NT2/D1 (cell line): Measurements from ENCODE around the gene USF3.
A peak's percentile ranks its signal among the peaks of the same experiment; 100 is the strongest.

Source experiments
- DNase-seq: peaks from one replicate; pipeline ENCODE4 v3.0.0-alpha.2; 2011; ENCODE audit warnings: low read depth, low spot score
- H3K27me3 ChIP-seq: 2 replicates; pipeline ENCODE4 v1.6.0; 2011; ENCODE audit warnings: mild to moderate bottlenecking; ENCODE audit not compliant: insufficient read length, insufficient read depth
- H3K36me3 ChIP-seq: 2 replicates; pipeline ENCODE4 v1.6.1; 2011; ENCODE audit warnings: mild to moderate bottlenecking, low read length, mixed read lengths; ENCODE audit not compliant: insufficient read depth, insufficient read length
- H3K4me1 ChIP-seq: 2 replicates; pipeline ENCODE4 v1.5.1; 2011; ENCODE audit not compliant: insufficient read depth, insufficient read length
- H3K4me3 ChIP-seq: 2 replicates; pipeline ENCODE4 v1.5.1; 2011; ENCODE audit warnings: low read depth; ENCODE audit not compliant: insufficient read length
- H3K9ac ChIP-seq: 2 replicates; pipeline ENCODE4 v1.6.0; 2011; ENCODE audit warnings: low read depth; ENCODE audit not compliant: insufficient read length
- H3K9me3 ChIP-seq: 2 replicates; pipeline ENCODE4 v1.5.1; 2011; ENCODE audit warnings: mild to moderate bottlenecking, low read length; ENCODE audit not compliant: insufficient read depth
- SUZ12 ChIP-seq: IDR thresholded peaks from 2 replicates; pipeline ENCODE4 v1.6.1; 2011; ENCODE audit not compliant: insufficient read length, insufficient read depth; ENCODE audit errors: extremely low read depth
- YY1 ChIP-seq: IDR thresholded peaks from 2 replicates; pipeline ENCODE4 v1.6.1; 2011; ENCODE audit not compliant: insufficient read length, insufficient read depth
- ZNF274 ChIP-seq: IDR thresholded peaks from 2 replicates; pipeline ENCODE4 v1.6.1; 2011; ENCODE audit warnings: mild to moderate bottlenecking, low read depth, low read length

The USF3 gene

DNA sequence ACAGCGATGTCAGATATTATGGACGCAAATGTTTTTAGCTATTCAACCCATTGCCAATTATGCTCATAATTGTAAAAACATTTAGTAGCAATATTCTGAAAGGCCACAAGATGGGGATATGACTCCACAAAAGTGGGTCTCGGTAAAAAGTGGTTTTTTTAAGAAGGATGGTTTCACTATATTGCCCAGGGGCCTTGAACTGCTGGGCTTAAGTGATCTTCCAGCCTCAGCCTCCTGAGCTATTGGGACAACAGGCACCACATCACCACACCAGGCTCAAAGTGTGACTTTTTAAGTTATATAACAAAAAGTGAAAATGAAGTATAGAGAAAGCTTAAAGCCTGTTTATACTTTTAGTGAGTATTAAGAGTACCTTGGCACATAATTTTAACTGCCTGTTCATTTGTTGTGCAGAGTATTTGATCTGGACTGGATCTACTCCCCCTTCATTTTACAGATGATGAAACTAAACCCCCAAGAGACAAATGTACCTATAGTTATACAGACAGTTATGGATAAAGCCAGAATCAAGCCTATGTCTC lies 40.2 kb upstream of the USF3 start:
- H3K9ac ChIP-seq, result no peak overlapping the region
- H3K4me1 ChIP-seq, result no peaks in the 10 kb centered on the region
- no peaks in the 10 kb centered on the region for H3K9me3 ChIP-seq
- H3K4me3 ChIP-seq, result no peak overlapping the region
- no peaks in the 10 kb centered on the region for H3K27me3 ChIP-seq
- no peak for TF ChIP-seq YY1
- no peak for TF ChIP-seq ZNF274
- TF ChIP-seq SUZ12, result no peak
- DNase-seq, result peak; percentile 33
- H3K36me3 ChIP-seq, result peaks cover 35% of the 10 kb centered on the region

DNA sequence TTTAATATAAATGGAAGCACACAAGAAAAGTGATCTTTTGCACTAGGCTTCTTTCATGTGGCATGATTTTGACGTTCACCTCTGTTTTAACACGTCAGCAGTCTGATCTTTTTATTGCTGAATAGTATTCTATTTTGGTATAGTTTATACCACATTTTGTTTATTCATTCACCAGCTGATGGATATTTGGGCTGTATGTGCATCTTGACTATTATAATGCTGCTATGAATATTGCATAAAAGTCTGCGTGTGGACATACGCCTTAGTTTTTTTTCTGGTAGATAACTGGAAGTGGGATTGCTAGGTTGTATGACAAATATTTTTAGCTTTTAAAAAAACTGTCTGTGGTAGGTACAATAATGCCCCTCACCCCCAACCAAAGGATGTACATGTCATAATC lies 35.3 kb upstream of the USF3 start:
- H3K9me3 ChIP-seq, result no peaks in the 10 kb centered on the region
- no peaks in the 10 kb centered on the region for H3K27me3 ChIP-seq
- DNase-seq, result no peak
- peaks cover 53% of the 10 kb centered on the region for H3K36me3 ChIP-seq
- H3K4me1 ChIP-seq, result no peaks in the 10 kb centered on the region
- H3K9ac ChIP-seq, result no peak overlapping the region
- no peak overlapping the region for H3K4me3 ChIP-seq
- TF ChIP-seq SUZ12 (no peak), YY1 (no peak)

DNA sequence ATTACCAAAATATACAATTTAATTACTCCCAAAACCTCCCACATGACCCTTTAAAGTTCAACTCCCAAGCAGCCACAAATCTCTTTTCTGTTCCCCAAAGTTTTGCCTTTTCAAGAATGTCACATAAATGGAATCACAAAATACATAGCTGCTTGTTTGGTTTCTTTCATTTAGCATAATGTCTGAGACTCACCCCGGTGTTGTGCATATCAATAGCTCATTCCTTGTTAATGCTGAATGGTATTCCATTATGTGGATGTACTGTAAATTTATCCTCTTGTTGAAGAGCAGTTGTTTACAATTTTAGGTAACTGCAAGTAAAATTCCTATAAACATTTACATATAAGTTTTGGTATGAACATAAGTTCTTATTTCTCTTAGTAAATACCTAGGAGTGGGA lies 34.1 kb upstream of the USF3 start:
- H3K36me3 ChIP-seq, result peaks cover 60% of the 10 kb centered on the region

DNA sequence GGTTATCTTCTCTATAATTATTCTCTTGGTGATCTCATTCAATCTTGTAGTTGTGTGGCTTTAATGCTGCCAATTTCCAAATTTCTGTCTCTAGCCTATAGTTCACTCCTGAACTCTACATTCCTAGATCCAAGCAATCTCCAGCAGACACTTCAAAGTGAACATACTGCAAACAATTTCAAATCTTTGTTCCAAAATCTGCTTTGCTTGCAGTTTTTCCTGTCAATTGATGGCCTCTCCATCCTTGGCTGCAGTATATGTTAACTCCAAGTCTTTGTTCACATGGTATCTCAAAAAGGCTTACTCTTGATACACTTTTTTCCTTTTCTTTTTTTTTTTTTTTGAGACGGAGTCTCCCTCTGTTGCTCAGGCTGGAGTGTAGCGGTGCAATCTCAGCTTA lies 32.2 kb upstream of the USF3 start:
- H3K36me3 ChIP-seq, result peaks cover 70% of the 10 kb centered on the region
- TF ChIP-seq ZNF274, result no peak
- TF ChIP-seq YY1, result no peak
- no peak for TF ChIP-seq SUZ12

More for the DNA sequence above, 34.1 kb upstream of the USF3 start:
- TF ChIP-seq ZNF274 (no peak), YY1 (no peak), SUZ12 (no peak)
- Histone ChIP-seq H3K9me3 (no peaks in the 10 kb centered on the region), H3K9ac (no peak overlapping the region), H3K4me1 (no peaks in the 10 kb centered on the region), H3K4me3 (no peak overlapping the region), H3K27me3 (no peaks in the 10 kb centered on the region)
- no peak for DNase-seq

DNA sequence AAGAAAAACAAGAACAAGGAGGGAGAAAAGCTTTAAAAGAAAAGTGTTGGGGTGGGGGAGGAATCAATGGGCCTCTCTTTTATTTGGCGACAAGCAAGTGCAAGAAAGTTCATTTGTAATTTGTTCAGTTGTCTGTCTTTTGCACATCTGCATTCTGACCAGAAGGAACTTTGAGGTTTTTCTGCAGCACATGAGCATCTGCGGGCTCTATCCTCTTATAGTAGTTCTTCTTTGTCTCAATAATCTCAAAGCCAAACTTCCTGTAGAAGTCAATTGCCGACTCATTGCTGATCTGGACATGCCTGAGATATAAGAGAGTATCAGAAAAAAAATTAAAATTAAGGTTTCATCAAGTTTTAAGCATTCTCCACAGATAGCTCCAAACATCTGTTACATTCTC lies 25.2 kb upstream of the USF3 start:
- TF ChIP-seq SUZ12 (no peak), ZNF274 (no peak), YY1 (no peak)
- H3K36me3 ChIP-seq, result peaks cover 79% of the 10 kb centered on the region
- peaks cover 2% of the 10 kb centered on the region for H3K4me1 ChIP-seq
- H3K27me3 ChIP-seq, result no peaks in the 10 kb centered on the region
- H3K4me3 ChIP-seq, result no peak overlapping the region
- H3K9ac ChIP-seq, result no peak overlapping the region
- H3K9me3 ChIP-seq, result no peaks in the 10 kb centered on the region
- no peak for DNase-seq

More for the DNA sequence above, 32.2 kb upstream of the USF3 start:
- DNase-seq, result no peak
- Histone ChIP-seq H3K4me3 (no peak overlapping the region), H3K4me1 (no peaks in the 10 kb centered on the region), H3K27me3 (no peaks in the 10 kb centered on the region), H3K9ac (no peak overlapping the region), H3K9me3 (no peaks in the 10 kb centered on the region)

DNA sequence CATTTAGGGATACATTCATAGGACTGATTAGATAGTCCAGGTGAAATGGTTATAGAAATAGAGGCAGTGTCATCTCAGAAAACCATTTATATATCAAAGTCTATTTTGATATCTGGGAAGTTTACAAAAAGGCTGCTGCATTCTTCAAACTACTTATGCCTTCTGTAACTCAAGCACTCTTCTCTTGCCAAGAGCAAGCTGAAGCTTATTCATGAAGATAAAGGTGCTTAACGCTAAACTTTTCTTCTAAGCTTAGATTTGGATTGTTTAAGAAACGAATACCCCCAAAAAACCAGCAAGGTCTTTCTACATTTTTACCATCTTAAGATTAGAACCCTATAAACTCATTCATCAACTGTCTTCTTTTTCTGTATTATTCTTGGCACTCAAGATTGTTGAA lies 23.3 kb upstream of the USF3 start:
- H3K9ac ChIP-seq, result no peak overlapping the region
- peaks cover 2% of the 10 kb centered on the region for H3K4me1 ChIP-seq
- no peak for DNase-seq
- no peaks in the 10 kb centered on the region for H3K9me3 ChIP-seq
- TF ChIP-seq SUZ12 (no peak), YY1 (no peak), ZNF274 (no peak)
- H3K36me3 ChIP-seq, result peaks cover 71% of the 10 kb centered on the region
- no peak overlapping the region for H3K4me3 ChIP-seq
- no peaks in the 10 kb centered on the region for H3K27me3 ChIP-seq

DNA sequence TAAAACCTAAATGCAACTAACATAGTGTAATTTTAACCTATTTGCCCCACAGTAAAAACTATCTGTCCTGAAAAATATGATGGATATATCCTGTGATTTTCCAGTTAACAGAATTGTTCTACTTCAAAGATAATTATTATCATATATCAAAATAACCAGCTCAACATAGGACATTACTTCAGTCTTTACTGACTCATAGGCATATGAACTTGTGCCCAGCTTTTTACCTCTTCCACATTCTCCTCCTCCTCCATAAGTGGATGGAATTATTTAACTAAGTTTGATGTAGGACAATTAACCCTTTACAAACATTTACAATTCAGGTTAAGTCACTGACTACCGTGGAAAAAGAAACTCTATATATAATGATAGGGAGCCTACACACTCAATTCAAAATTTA lies 22.9 kb upstream of the USF3 start:
- no peak for TF ChIP-seq ZNF274
- TF ChIP-seq YY1, result no peak
- TF ChIP-seq SUZ12, result no peak
- H3K4me1 ChIP-seq, result peaks cover 2% of the 10 kb centered on the region
- H3K9me3 ChIP-seq, result no peaks in the 10 kb centered on the region
- H3K36me3 ChIP-seq, result peaks cover 66% of the 10 kb centered on the region
- no peak overlapping the region for H3K9ac ChIP-seq
- no peak overlapping the region for H3K4me3 ChIP-seq
- H3K27me3 ChIP-seq, result no peaks in the 10 kb centered on the region
- DNase-seq, result no peak
